HG03469 (cell line): ENCODE data around the gene CSTPP1.
A peak's percentile ranks its signal among the peaks of the same experiment; 100 is the strongest.

Experiments used
- ATAC-seq: cut with Tn5 transposase; IDR thresholded peaks from one replicate; pipeline ENCODE4 v1.9.1; 2021; ENCODE audit warnings: mild to moderate bottlenecking, moderate library complexity, moderate number of reproducible peaks; ENCODE audit not compliant: unreplicated experiment

CSTPP1 gene, protein sequence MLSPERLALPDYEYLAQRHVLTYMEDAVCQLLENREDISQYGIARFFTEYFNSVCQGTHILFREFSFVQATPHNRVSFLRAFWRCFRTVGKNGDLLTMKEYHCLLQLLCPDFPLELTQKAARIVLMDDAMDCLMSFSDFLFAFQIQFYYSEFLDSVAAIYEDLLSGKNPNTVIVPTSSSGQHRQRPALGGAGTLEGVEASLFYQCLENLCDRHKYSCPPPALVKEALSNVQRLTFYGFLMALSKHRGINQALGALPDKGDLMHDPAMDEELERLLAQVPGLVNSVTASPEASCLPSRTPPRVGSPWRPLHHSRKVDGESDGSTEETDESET

GRCh38 chr11:46936138-46937110 lies at the start of gene CSTPP1:
Gene CSTPP1 (plus strand): TSS chr11:46936761. CDS start chr11:46936806, 45 bp downstream.
- peak; percentile 79 for ATAC-seq

- no peak for ATAC-seq
Observed at GRCh38 chr11:46888636-46889035, 47.9 kb upstream of the CSTPP1 start.

DNA sequence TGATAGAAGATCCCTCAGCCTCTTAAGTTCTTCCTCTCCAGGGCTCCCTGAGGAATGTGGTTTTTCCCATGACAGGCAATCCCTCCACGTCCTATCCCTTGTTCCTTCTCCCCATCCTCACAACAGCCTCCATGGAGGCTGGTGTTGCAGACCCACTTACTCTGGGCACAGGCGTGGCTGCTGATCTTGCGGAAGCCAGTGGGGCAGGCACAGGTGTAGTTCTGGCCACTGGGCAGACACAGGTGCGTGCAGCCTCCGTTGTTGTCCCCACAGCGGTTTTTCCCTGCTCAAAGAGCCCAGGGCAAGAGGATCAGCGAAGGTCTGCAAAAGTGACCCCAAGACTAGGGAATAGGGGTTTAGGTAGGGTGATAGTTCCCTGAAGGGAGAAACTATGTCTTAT lies 47.3 kb upstream of the CSTPP1 start:
- no peak for ATAC-seq

GRCh38 chr11:46889689-46890475 lies 46.7 kb upstream of the CSTPP1 start:
- no peak for ATAC-seq

- no peak for ATAC-seq
Observed at GRCh38 chr11:46890665-46891064, 45.9 kb upstream of the CSTPP1 start.

GRCh38 chr11:46892109-46892508 lies 44.5 kb upstream of the CSTPP1 start:
- ATAC-seq: no peak

GRCh38 chr11:46892838-46893237 lies 43.7 kb upstream of the CSTPP1 start:
- no peak for ATAC-seq

DNA sequence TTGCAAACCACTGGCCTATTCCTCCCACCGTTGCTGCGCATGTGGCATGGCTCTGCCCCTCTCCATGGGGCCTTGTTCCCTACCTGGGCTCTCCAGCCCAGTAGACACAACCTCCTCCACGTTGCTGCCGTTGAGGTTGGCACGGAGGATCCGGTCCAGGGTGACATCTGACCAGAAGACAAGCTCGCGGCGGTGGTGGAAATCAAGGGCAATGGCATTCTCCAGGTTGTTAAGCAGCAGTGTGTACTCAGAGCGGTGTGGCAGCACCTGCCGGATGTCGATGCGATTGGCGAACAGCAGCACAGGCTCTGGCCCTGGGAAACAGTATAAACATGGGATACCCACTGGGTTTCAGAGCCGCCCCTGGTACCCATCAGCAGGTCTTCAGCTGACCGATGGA lies 42.1 kb upstream of the CSTPP1 start:
- ATAC-seq: no peak

DNA sequence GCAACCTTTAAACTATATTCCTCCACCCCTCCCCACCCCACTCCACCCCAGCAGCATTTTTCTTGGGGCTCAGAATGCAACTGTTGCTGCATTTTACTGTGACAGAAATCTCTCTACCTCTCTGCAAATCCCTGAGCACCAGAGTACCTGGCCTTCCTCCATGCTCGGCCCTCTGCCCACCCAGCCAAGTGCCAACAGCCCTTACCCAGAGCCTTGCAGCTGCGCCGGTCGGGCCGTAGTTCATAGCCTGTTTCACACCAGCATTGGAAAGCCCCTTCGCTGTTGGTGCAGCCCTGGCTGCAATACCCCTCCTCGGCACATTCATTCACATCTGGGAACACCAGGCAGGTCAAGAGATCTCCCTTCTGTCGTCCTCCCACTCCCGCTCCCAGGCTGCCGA lies 41.6 kb upstream of the CSTPP1 start:
- ATAC-seq: no peak

DNA sequence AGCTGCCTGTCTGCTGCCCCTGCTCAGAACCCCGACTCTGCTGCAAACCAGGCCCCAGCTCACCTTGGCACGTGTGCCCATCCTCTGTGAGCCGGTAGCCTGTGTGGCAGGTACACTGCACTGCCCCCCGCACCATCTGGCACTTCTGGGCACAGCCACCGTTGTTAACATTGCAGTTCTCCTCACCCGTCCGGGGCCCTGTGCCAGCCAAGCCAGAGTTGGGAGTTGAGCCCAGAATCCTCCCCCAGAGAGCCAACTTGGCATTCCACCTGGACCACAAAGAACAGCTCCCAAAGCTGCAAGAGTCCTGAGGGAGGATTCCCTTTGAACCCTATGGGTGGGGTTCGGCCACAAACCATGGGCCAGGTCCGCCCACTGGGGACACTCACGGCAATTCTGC lies 40.7 kb upstream of the CSTPP1 start:
- no peak for ATAC-seq

GRCh38 chr11:46896719-46897406 lies 39.7 kb upstream of the CSTPP1 start:
- ATAC-seq: no peak

DNA sequence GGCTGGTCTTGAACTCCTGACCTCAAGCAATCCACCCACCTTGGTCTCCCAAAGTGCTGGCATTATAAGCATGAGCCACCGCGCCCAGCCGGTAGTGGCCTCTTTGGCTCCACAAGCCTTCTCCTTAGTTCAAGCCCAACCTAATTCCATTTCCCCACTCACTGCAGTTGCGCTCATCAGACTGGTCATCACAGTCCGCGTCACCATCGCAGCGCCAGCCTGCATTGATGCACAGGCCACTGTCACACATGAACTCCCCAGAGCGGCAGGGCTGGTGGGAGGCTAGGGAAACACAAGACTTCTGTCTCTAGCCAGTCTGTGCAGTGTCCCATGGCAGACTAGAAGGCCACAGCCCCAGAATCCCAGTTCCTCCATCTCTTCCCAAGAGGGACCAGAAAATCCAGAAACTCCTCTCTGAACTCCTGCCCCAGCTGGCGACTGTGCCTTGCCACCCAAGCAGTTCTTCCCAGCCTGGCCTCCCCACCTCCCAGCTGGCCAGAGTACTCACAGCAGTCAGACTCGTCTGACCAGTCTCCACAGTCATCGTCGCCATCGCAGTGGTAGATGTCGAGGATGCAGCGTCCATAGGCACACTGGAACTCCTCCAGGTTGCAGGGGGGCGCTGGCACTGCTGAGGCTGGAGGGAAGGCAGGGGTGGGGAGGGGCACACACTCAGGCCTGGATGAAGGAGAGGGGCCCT lies 38.0 kb upstream of the CSTPP1 start:
- no peak for ATAC-seq

- no peak for ATAC-seq
Observed at GRCh38 chr11:46899501-46900025, 37.0 kb upstream of the CSTPP1 start.

- ATAC-seq: no peak
Observed at GRCh38 chr11:46900091-46900746, 36.3 kb upstream of the CSTPP1 start.

DNA sequence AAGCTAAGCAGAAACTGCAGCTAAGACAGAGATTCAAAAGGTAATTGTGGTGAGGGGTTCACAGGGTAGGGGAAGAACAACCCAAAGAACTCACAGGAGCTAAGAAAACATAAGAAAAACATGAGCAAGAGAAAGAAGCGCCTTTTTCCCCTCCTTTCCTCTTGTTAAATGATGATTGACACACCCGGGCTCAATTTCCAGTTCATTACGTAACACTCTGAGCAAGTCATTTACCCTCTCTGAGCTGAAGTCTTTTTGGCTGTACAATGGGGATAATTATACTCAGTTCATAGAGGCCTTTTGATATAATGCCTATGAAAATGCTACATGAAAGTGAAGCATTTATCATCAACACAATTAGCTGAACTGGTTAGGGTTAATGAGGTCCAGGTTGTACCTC lies 35.4 kb upstream of the CSTPP1 start:
- no peak for ATAC-seq

- ATAC-seq: no peak
Observed at GRCh38 chr11:46902694-46903093, 33.9 kb upstream of the CSTPP1 start.

- no peak for ATAC-seq
Observed at GRCh38 chr11:46903846-46904245, 32.7 kb upstream of the CSTPP1 start.

DNA sequence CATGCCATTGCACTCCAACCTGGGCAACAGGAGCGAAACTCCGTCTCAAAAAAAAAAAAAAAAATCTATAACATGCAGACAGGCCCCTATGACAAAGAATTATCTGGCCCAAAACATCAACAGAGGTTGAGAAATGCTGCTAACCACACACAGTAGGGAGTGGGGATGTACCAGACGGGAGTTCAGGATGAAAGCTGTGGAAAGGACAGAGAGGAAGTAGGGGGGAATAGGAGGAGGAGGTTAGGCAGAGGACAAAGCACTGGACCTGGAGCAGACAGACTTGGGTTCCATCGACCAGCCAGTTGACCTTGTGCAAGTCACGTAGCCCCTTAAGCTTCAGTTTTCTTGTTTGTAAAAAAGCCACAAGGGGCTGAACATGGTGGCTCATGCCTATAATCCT lies 30.8 kb upstream of the CSTPP1 start:
- no peak for ATAC-seq

GRCh38 chr11:46906609-46907041 lies 29.9 kb upstream of the CSTPP1 start:
- no peak for ATAC-seq
